GM19023 (cell line): ENCODE results near the gene GRM4.

Source experiments
- ATAC-seq: cut with Tn5 transposase; IDR thresholded peaks from one replicate; pipeline ENCODE4 v1.9.1; 2021; ENCODE audit warnings: mild to moderate bottlenecking, moderate library complexity; ENCODE audit not compliant: unreplicated experiment

Gene GRM4

GRCh38 chr6:34157851-34158250 is 12.0 kb upstream of the GRM4 start:
- no peak for ATAC-seq

- ATAC-seq = no peak
Observed at GRCh38 chr6:34157236-34157830, 11.4 kb upstream of the GRM4 start.

DNA sequence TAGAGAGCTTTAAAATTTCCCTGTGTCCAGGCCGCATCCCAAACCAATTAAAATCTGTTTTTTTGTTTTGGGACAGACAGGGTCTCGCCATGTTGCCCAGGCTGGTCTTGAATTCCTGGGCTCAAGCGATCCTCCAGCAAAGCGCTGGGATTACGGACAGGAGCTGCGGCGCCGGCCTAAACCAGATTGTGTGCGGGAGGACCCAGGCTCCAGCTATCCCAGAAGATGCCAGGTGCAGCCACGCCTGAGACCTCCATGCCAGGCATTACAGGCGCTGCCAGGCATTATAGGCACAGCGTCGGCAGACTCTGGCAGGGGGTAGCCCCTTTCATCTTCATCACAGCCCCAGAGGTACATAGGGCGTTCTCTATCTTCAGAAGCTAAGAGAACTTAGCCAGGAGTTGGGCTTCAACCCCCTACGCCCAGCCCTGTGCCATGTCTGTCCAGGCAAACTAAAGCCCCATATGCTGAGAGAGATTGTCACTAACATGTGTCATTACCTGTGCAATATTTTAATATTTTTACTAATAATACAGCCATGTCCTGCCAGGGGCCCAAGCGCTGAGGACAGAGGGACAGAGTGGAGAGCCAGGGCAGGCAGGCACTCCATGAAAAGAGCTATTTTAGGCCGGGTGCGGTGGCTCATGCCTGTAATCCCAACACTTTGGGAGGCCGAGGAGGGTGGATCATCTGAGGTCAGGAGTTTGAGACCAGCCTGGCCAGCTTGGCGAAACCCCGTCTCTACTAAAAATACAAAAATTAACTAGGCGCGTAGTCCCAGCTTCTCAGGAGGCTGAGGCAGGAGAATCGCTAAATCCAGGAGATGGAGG is 9.8 kb upstream of the GRM4 start:
- no peak for ATAC-seq

DNA sequence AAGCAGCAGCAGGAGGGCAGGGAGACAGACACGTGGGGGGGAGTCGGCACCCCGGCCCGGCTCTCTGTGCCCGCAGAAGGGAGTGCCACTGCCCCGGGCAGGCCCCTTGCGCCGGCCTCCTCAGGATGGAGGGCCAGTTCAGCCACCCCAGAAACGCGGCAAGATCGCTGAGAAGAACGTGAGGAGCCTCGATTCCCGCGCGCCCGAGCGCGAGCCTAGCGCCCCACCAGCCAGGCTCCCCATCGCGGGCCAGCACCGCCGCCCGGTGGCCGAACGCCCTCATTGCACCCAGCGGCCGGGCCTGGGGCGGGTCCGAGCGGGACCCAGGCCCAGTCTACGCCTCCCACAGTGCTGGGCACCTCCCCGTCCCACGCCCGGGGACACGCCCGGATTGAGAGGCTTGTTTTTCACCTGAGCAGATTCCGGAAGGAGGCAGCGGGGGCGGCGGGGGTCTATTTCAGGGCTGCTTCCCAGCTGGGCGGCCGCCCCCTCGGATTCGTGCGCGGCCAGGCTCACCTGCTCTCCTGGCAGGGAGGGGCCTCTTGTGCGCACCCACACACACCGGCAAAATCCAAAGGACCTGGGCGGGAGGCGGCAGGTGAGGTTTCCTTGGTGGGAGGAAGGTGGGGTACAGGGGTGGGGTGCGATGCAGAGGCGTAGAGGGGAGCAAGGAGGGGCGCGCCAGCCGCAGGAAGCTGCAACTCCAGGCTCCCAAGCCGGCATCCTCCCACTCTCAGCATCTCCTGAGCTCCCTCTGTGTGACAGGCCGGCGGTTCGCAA is 9.0 kb upstream of the GRM4 start:
- ATAC-seq = no peak

DNA sequence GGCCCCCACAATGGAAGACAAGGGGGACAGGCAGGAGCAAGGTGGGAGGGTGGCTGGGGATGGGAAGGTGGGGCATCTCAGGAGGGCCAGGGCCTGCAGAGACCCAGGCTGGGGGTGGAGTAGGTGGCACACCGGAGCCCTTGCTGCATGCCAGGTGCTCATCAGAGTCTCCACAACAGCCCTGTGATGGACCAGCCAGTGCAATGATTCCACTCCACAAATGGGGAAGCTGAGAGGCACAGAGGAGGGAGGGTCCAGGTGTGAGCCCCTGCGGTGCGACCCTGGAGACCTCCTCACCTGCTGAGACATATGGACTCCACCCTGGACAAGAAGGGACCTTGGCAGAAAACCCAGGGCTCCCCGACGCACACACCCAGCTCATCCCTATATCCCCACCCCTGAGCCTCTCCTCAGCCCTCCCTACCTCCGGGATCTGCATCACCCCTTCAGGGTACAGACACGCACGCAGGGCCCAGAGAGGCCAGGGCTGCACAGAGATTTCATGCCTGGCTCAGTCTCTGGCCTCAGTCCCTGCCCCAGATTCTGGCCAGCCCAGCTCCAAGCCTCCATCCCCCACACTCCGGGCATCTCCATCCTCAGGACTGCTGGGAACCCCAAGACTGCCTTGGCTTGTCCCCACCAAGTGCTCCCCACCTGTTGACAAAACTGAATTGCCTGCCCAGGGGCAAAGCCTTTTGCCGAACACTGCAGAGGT is 7.1 kb upstream of the GRM4 start:
- no peak for ATAC-seq

GRCh38 chr6:34152042-34152524 is 6.2 kb upstream of the GRM4 start:
- ATAC-seq = no peak

DNA sequence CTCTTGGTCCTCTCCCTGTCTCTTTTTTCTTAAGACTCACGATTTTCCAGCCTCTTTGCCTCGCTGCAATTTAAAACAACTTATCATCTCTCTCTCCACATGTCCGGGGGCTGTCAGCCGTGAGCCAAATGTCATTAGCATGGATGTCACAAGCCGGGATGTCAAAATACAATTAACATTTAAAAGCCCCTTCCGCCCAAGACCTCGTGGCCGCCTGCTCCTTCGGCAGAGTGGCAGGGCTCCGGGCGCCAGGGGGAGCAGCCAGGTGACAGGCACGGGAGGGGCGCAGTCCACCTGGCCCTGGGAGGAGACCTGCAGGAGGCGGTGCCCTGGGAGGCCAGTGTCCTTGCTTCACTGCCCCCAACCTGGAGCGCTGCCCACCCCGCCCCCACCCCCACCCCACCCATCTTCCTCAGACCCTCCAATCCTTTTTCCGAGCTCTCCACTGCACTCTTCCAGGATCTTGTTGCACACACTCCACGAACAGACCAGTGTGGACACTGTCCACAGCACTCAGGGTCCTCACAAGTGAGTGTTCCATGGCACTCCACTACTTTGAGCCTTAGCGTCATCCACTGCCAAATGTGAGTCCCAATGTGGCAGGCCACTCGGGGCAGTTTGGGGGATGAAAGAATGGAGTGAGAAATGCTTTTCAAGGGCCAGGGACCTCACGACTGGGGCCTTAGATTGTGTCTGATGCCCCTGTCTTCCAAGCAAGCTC is 5.6 kb upstream of the GRM4 start:
- ATAC-seq = no peak

GRCh38 chr6:34150766-34151165 is 4.9 kb upstream of the GRM4 start:
- ATAC-seq = no peak

GRCh38 chr6:34149831-34150400 is 4.0 kb upstream of the GRM4 start:
- ATAC-seq = no peak

DNA sequence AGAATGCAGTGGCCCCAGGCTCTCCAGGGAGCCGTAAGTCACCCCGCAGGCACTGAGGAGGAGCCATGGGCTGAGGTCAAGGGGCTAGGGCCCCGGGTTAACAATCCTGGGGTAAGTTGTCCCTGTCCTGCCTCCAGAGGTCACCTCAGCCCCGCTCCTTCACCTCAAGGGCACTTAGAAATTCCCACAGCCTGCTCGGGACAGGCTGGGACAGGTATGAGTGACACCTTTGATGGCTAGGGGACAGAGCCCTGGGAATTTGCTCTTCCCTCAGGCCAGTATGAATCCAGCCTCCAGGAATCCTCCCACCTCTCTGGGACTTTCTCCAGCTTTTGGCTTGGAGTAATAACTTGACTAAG is 3.5 kb upstream of the GRM4 start:
- ATAC-seq = no peak

DNA sequence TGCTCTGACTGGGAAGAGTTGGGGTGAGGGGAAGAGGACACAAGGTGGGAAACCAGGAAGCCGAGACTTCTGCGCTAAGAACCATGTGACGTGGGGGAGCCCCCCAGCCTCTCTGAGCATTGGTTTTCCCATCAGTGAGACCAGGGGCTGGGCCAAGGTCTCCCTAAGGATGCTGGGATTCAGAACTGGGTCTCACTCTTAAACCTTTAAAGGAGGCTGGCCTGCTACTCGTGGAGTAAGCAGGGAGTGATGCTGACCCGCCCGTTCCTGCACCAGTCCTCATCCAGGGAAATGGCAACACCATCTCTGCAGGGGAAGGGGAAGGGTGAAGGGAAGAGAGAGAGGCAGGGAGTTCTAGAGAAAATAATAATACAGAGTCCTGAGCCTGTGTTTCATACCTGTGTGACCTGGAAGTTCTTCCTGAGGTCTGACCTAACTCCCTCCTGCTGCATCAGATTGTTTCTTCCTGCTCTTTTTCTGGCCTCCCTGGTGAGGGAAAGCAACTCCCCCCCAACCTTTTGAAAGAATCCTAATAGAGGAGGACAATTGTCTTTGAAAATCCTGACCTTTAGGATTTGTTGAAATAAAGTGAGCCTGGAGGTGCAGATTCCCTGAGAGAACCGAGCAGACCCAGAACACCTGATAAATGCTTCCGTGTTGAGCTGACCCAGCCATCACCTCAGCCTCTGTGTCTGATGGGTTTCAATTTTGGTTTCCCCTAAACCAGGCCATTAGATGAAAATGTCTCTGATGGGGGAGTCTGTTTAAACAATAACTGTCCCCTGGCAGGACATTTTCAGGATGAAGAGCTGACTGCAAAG is 3.0 kb upstream of the GRM4 start:
- no peak for ATAC-seq

DNA sequence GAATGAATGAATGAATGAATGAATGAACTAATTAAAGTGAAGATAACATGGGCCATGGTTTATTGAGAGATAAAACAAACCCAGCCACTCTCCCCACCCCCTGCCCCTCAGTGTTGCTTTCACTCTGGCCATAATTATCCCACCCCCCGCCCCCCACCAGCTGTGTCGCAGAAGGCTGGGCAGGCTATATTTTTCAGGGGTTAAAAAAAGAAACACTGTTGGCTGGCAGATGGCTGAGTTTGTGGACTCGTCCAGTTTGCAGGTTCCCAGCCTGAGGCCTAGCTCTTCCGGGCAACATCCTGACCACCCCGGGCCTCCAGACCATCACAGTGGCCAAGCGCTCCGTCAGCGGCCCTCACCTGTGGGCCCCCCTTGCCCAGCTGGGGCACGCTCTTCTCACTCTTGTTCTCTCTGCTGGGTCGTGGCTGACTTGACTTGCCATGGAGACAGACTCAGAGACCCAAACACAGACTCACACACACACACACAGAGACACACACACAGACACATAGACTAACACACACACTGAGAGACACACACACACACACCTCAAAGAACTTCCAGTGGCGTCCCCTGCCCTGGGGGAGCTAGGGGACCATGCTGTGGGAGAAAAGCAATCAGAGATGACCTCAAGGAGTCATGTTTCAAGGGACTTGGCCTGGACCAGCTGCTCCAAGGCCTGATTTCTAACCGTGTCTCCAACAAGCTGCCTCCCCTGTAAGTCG is 2.2 kb upstream of the GRM4 start:
- ATAC-seq = no peak

- ATAC-seq = no peak
Observed at GRCh38 chr6:34146801-34147592, 1.1 kb upstream of the GRM4 start.

- ATAC-seq = no peak
Observed at GRCh38 chr6:34145161-34146020, 496 bp downstream of the GRM4 start.

DNA sequence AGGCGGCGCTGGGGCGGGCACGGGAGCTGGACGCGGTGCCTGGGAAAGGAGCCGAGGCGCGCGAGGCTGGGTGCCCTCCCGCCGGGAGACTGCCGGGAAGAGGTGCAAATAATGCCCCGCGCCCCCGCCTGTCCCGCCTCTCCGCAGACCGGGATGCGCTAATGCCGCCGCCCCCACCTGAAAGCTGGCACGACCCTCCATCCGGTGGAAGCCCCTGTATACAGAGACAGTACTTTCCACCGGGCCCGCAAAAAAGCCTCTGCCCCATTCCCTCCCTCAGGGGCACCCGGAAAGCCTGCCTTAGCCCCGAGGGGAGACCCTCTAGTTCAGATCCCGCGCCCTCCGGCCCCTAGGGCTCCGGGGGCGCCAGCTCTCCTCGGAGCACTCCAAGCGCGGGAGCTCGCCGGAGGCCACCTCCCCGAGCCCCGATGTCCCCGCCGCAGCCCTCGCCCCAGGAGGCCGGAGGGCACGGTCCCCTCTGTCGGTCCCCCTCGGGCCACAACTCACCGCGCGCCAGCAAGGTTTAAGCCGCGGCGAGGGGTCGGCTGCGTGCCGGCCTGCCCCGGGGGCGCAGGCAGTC is 1.2 kb downstream of the GRM4 start:
- no peak for ATAC-seq

GRCh38 chr6:34143884-34144580 is 1.9 kb downstream of the GRM4 start:
- ATAC-seq = no peak
